H1 (cell line): Measurements from ENCODE around the gene NEDD4L. TPM values are rescaled to one million over a fixed set of nuclear protein-coding genes. Genes with fewer than 3 reads are reported as not detected.

Source experiments
- ASH2L ChIP-seq: fragments of 200-600, 300-600 bp; sonication (generic); IDR thresholded peaks from one replicate; pipeline ENCODE4 v1.7.1; 2017; ENCODE audit warnings: low read length
- EGR1 ChIP-seq: IDR thresholded peaks from 2 replicates; pipeline ENCODE4 v1.6.1; 2011; ENCODE audit warnings: low read depth, low read length, borderline replicate concordance
- FOSL1 ChIP-seq: IDR thresholded peaks from 2 replicates; pipeline ENCODE4 v1.6.1; 2011; ENCODE audit warnings: mild to moderate bottlenecking, low read depth, low read length, moderate library complexity; ENCODE audit not compliant: insufficient read depth
- GABPA ChIP-seq: IDR thresholded peaks from 2 replicates; pipeline ENCODE4 v1.6.1; 2011; ENCODE audit warnings: mild to moderate bottlenecking, low read length, moderate library complexity, borderline replicate concordance; ENCODE audit not compliant: insufficient read depth
- HDAC6 ChIP-seq: IDR thresholded peaks from one replicate; pipeline ENCODE4 v1.7.1; 2012; ENCODE audit warnings: low read depth, mild to moderate bottlenecking, inconsistent platforms, low read length, moderate library complexity
- JUND ChIP-seq: IDR thresholded peaks from 2 replicates; pipeline ENCODE4 v1.6.1; 2011; ENCODE audit warnings: mild to moderate bottlenecking, improper control_type of control experiment, low read length
- SP2 ChIP-seq: IDR thresholded peaks from 2 replicates; pipeline ENCODE4 v1.6.1; 2012; ENCODE audit warnings: mild to moderate bottlenecking, low read length, inconsistent platforms
- SRF ChIP-seq: IDR thresholded peaks from 2 replicates; pipeline ENCODE4 v1.6.1; 2011; ENCODE audit warnings: mild to moderate bottlenecking, low read depth, low read length, moderate library complexity
- polyA plus RNA-seq, 7 experiments: library from polyadenylated mRNA; depleted of rRNA in 3 of 7; stranded (reverse) in 5 of 7; unstranded in 2 of 7; fragments of >200 nt in 5 of 7; fragments of 200-250 nt in 2 of 7; gene quantifications; 1 replicate in 5 of 7; 2 replicates in 1 of 7; 4 replicates in 1 of 7; pipeline versions ENCODE4 v1.2.1 to v1.2.3, GENCODE V29; 2011 to 2013; ENCODE audit warnings: missing spikeins in 2 of 7, mixed read lengths in 2 of 7
- total RNA-seq: library from RNA; stranded (reverse); fragmentation: NEBNext Ultra II Directional; extraction: Animal tissue kit (Norgen Biotek cat#: 25700); gene quantifications from 2 replicates; pipeline ENCODE4 v1.2.1, GENCODE V29; 2021
- TF ChIP-seq, protein P1 (sequence below): fragments of 300-600 bp; sonication (generic); IDR thresholded peaks from 2 replicates; pipeline ENCODE4 v1.7.1; 2012; ENCODE audit warnings: low read length, moderate library complexity, mild to moderate bottlenecking, inconsistent platforms; ENCODE audit not compliant: insufficient replicate concordance

The NEDD4L gene
- total and polyA plus RNA-seq, 2 of the 8 experiments (the other 6 are each of a cell fraction or from before 2014, with no cell fraction given) = 37.3 to 69.8 TPM

GRCh38 chr18:58148954-58149471, 105.0 kb downstream of the NEDD4L start (continued):
- TF ChIP-seq, protein P1, sequence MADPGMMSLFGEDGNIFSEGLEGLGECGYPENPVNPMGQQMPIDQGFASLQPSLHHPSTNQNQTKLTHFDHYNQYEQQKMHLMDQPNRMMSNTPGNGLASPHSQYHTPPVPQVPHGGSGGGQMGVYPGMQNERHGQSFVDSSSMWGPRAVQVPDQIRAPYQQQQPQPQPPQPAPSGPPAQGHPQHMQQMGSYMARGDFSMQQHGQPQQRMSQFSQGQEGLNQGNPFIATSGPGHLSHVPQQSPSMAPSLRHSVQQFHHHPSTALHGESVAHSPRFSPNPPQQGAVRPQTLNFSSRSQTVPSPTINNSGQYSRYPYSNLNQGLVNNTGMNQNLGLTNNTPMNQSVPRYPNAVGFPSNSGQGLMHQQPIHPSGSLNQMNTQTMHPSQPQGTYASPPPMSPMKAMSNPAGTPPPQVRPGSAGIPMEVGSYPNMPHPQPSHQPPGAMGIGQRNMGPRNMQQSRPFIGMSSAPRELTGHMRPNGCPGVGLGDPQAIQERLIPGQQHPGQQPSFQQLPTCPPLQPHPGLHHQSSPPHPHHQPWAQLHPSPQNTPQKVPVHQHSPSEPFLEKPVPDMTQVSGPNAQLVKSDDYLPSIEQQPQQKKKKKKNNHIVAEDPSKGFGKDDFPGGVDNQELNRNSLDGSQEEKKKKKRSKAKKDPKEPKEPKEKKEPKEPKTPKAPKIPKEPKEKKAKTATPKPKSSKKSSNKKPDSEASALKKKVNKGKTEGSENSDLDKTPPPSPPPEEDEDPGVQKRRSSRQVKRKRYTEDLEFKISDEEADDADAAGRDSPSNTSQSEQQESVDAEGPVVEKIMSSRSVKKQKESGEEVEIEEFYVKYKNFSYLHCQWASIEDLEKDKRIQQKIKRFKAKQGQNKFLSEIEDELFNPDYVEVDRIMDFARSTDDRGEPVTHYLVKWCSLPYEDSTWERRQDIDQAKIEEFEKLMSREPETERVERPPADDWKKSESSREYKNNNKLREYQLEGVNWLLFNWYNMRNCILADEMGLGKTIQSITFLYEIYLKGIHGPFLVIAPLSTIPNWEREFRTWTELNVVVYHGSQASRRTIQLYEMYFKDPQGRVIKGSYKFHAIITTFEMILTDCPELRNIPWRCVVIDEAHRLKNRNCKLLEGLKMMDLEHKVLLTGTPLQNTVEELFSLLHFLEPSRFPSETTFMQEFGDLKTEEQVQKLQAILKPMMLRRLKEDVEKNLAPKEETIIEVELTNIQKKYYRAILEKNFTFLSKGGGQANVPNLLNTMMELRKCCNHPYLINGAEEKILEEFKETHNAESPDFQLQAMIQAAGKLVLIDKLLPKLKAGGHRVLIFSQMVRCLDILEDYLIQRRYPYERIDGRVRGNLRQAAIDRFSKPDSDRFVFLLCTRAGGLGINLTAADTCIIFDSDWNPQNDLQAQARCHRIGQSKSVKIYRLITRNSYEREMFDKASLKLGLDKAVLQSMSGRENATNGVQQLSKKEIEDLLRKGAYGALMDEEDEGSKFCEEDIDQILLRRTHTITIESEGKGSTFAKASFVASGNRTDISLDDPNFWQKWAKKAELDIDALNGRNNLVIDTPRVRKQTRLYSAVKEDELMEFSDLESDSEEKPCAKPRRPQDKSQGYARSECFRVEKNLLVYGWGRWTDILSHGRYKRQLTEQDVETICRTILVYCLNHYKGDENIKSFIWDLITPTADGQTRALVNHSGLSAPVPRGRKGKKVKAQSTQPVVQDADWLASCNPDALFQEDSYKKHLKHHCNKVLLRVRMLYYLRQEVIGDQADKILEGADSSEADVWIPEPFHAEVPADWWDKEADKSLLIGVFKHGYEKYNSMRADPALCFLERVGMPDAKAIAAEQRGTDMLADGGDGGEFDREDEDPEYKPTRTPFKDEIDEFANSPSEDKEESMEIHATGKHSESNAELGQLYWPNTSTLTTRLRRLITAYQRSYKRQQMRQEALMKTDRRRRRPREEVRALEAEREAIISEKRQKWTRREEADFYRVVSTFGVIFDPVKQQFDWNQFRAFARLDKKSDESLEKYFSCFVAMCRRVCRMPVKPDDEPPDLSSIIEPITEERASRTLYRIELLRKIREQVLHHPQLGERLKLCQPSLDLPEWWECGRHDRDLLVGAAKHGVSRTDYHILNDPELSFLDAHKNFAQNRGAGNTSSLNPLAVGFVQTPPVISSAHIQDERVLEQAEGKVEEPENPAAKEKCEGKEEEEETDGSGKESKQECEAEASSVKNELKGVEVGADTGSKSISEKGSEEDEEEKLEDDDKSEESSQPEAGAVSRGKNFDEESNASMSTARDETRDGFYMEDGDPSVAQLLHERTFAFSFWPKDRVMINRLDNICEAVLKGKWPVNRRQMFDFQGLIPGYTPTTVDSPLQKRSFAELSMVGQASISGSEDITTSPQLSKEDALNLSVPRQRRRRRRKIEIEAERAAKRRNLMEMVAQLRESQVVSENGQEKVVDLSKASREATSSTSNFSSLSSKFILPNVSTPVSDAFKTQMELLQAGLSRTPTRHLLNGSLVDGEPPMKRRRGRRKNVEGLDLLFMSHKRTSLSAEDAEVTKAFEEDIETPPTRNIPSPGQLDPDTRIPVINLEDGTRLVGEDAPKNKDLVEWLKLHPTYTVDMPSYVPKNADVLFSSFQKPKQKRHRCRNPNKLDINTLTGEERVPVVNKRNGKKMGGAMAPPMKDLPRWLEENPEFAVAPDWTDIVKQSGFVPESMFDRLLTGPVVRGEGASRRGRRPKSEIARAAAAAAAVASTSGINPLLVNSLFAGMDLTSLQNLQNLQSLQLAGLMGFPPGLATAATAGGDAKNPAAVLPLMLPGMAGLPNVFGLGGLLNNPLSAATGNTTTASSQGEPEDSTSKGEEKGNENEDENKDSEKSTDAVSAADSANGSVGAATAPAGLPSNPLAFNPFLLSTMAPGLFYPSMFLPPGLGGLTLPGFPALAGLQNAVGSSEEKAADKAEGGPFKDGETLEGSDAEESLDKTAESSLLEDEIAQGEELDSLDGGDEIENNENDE = no peak
- TF ChIP-seq FOSL1 (no peak), GABPA (no peak), HDAC6 (no peak), JUND (no peak), SRF (no peak), SP2 (no peak), EGR1 (no peak), ASH2L (no peak)
- TF ChIP-seq, all 59 proteins: peak for 0
